Osteocyte (in vitro differentiated cells): ENCODE results near the gene CADM1. TPM values are rescaled to one million over a fixed set of nuclear protein-coding genes. Genes with fewer than 3 reads are reported as not detected.

Experiments
- DNase-seq: peaks from one replicate; pipeline ENCODE4 v3.0.0; 2021; ENCODE audit warnings: mixed read lengths; ENCODE audit not compliant: unreplicated experiment; ENCODE audit errors: extremely low spot score
- H3K27ac Mint-ChIP-seq: one replicate; pipeline ENCODE4 v1.8.0; 2021; ENCODE audit warnings: mild to moderate bottlenecking, mixed read lengths; ENCODE audit not compliant: unreplicated experiment
- H3K27me3 Mint-ChIP-seq: one replicate; pipeline ENCODE4 v1.8.0; 2021; ENCODE audit warnings: mixed read lengths; ENCODE audit not compliant: unreplicated experiment
- H3K36me3 Mint-ChIP-seq: one replicate; pipeline ENCODE4 v1.8.0; 2021; ENCODE audit warnings: mixed read lengths; ENCODE audit not compliant: unreplicated experiment
- H3K4me1 Mint-ChIP-seq: one replicate; pipeline ENCODE4 v1.8.0; 2021; ENCODE audit warnings: mixed read lengths; ENCODE audit not compliant: unreplicated experiment
- H3K4me3 Mint-ChIP-seq: one replicate; pipeline ENCODE4 v1.8.0; 2021; ENCODE audit warnings: mild to moderate bottlenecking, moderate library complexity, mixed read lengths; ENCODE audit not compliant: unreplicated experiment
- H3K9me3 Mint-ChIP-seq: one replicate; pipeline ENCODE4 v1.8.0; 2021; ENCODE audit warnings: mixed read lengths; ENCODE audit not compliant: unreplicated experiment
- total RNA-seq: library from RNA; stranded (reverse); gene quantifications from 2 replicates; pipeline ENCODE4 v1.2.1, GENCODE V29; 2021
- TF ChIP-seq, protein P1 (sequence below): fragments of 200-600 bp; sonication (generic); IDR thresholded peaks from 2 replicates; pipeline ENCODE4 v1.5.0; 2021; ENCODE audit warnings: antibody characterized with exemption, mild to moderate bottlenecking, moderate library complexity

The CADM1 gene
- total RNA-seq, 1 donor from 2014 or later: 24.2 TPM

DNA sequence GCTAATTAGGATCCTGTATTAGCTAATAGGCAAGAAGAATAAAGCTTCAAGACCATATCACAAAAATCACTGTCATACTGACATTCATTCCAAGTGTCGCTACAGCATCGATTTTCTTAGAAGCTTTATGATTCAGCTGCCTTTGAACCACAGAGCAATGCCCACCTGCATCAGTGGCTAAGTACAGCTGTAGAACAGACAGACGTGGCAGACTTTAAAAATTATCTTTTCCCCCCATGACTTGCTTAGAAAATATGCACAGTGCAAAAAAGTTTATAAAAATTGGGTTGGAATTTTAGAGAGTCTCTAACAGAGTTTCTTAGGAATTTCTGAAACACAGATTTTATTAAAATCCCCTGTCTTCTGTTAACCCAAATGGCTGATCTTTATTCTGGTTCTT is 120.8 kb downstream of the CADM1 start:
- Mint-ChIP-seq H3K27me3 (peaks cover 4% of the 10 kb centered on the region), H3K9me3 (no peaks in the 10 kb centered on the region), H3K4me3 (no peak overlapping the region), H3K27ac (no peak overlapping the region), H3K4me1 (no peaks in the 10 kb centered on the region), H3K36me3 (no peaks in the 10 kb centered on the region)
- TF ChIP-seq, protein P1, sequence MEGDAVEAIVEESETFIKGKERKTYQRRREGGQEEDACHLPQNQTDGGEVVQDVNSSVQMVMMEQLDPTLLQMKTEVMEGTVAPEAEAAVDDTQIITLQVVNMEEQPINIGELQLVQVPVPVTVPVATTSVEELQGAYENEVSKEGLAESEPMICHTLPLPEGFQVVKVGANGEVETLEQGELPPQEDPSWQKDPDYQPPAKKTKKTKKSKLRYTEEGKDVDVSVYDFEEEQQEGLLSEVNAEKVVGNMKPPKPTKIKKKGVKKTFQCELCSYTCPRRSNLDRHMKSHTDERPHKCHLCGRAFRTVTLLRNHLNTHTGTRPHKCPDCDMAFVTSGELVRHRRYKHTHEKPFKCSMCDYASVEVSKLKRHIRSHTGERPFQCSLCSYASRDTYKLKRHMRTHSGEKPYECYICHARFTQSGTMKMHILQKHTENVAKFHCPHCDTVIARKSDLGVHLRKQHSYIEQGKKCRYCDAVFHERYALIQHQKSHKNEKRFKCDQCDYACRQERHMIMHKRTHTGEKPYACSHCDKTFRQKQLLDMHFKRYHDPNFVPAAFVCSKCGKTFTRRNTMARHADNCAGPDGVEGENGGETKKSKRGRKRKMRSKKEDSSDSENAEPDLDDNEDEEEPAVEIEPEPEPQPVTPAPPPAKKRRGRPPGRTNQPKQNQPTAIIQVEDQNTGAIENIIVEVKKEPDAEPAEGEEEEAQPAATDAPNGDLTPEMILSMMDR: no peak
- no peak for DNase-seq

DNA sequence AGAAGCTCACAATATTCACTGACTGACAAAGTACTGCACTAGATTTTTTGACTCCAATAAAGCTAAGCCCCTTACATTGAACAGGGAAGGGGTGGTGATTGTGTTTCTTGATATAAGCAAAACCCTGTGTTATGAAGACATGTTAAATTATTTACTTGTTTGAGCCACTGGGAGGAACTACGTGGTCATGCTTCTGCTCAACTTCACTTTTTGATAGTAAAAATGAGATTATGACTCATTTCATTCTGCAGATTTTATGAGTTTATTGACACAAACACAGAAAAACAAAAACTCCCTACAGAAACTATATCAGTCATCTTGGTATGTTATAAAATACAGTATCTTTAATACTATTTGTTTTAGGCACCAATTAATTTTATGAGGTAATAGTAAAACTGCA is 124.7 kb downstream of the CADM1 start:
- Mint-ChIP-seq H3K27me3 (peaks cover 4% of the 10 kb centered on the region), H3K4me1 (no peaks in the 10 kb centered on the region), H3K27ac (no peak overlapping the region), H3K4me3 (no peak overlapping the region), H3K9me3 (no peaks in the 10 kb centered on the region), H3K36me3 (no peaks in the 10 kb centered on the region)
- DNase-seq: no peak
- TF ChIP-seq, protein P1: no peak

DNA sequence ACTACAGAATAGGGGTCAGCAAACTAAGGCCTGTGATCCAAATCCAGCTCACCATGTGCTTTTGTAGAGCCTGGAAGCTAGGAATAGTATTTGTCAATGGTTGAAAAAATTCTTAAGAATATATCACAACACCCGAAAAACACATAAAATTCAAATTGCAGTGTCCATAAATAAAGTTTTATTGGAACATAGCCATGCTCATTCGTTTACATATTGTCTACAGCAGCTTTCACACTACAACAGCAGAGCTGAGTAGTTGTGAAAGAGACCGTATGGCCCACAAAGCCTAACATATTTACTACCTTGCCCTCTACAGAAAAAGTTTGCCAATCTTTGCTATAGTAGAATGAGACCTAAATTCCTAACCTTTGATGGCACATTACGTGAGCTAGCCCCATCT is 125.7 kb downstream of the CADM1 start:
- no peaks in the 10 kb centered on the region for H3K27me3 Mint-ChIP-seq
- H3K36me3 Mint-ChIP-seq: no peaks in the 10 kb centered on the region
- H3K9me3 Mint-ChIP-seq: no peaks in the 10 kb centered on the region
- no peak overlapping the region for H3K4me3 Mint-ChIP-seq
- H3K27ac Mint-ChIP-seq: no peak overlapping the region
- H3K4me1 Mint-ChIP-seq: no peaks in the 10 kb centered on the region
- TF ChIP-seq, protein P1: no peak
- DNase-seq: no peak

DNA sequence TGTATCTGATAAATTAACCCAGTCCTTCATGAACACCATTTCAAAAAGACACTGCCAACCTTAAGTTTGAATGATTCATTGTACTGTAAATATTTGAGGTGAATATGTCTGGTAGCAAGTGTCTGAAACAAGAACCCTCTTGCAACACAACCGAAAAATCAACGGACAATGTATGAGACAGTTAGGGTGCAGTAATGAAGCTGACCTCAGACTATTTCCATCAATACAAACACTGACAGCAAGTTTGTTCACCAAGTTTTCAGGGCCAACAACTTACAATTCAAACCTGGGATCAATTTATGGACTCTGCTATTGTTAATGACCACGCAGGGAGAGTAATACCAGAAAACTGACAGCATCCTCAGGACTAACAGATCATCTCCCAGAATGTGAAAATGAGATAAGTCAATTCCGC is 126.3 kb downstream of the CADM1 start:
- DNase-seq: no peak
- no peak overlapping the region for H3K4me3 Mint-ChIP-seq
- no peaks in the 10 kb centered on the region for H3K36me3 Mint-ChIP-seq
- H3K9me3 Mint-ChIP-seq: no peaks in the 10 kb centered on the region
- TF ChIP-seq, protein P1: no peak
- H3K27ac Mint-ChIP-seq: no peak overlapping the region
- no peaks in the 10 kb centered on the region for H3K27me3 Mint-ChIP-seq
- H3K4me1 Mint-ChIP-seq: no peaks in the 10 kb centered on the region

DNA sequence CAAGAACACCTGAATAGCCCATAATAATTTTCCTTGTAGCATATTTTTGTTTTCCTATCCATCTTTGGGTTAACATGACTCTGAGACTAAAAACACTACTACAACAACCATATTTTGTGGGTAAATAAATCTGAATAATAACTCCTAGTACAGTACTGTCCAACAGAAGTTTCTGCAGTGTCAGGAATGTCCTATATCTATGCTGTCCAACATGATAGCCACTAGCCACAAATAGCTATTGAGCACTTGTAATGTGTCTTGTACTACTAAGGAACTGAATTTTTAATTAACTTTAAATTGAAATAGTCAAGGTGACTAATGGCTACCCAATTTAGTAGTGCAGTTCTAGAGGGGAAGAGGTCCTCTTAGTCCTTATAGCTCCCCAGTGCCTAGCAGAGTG is 135.6 kb downstream of the CADM1 start:
- H3K4me1 Mint-ChIP-seq: peaks cover 3% of the 10 kb centered on the region
- DNase-seq: no peak
- H3K27me3 Mint-ChIP-seq: no peaks in the 10 kb centered on the region
- H3K27ac Mint-ChIP-seq: no peak overlapping the region
- no peak overlapping the region for H3K4me3 Mint-ChIP-seq
- no peaks in the 10 kb centered on the region for H3K9me3 Mint-ChIP-seq
- TF ChIP-seq, protein P1: no peak
- no peaks in the 10 kb centered on the region for H3K36me3 Mint-ChIP-seq
